NCI-H748 (cell line): ENCODE measurements around the gene PI4KA.
"Not testable (repeated sequence)": the region's sequence is repeated elsewhere in the genome, so short reads cannot be mapped to it uniquely, and the experiment has no call there.

ENCODE experiments used
- DNase-seq: peaks from one replicate; lab custom pipeline; 2025; ENCODE audit not compliant: unreplicated experiment; lab: John Stamatoyannopoulos, UW

The PI4KA gene

DNA sequence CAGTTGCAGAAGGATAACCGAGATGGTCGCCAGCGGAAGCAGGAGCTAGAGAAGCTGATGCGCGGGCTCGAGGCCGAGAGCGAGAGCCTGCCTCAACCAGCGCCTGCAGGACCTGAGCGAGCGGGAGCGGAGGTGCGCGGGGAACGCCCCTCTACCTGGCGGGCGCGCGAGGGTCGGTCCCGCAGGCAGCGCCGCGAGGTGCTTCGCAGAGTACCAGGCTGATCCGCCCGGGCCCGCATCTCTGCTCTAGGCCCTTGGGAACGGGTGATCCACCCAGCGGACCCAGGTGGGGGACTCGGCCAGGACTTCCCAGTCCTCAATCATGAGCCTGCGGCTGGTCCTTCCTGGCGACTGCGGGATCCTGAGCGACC lies 156.5 kb downstream of the PI4KA start:
- not testable (repeated sequence) for DNase-seq

DNA sequence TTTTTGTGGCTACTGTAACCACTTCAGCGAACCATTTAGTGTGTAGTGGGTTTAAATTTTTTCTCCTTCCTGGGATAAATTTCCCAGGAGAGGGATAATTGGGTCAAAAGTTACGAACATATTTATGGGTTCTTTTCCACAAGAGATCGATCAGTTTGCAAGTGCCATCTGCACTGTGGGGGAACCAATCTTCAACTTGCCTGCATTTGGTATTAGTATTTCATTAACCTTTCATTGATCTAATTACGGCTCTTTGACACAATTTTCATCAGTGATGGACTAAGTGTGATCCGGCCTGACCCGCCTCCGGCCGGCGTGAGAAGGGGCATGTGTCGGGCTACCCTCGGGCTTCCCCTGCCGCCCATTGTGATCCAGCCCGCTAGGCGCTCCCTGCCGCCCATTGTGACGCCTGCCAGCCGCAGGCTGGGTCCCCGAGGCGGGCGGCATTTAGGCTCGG lies 156.9 kb downstream of the PI4KA start:
- DNase-seq = not testable (repeated sequence)

DNA sequence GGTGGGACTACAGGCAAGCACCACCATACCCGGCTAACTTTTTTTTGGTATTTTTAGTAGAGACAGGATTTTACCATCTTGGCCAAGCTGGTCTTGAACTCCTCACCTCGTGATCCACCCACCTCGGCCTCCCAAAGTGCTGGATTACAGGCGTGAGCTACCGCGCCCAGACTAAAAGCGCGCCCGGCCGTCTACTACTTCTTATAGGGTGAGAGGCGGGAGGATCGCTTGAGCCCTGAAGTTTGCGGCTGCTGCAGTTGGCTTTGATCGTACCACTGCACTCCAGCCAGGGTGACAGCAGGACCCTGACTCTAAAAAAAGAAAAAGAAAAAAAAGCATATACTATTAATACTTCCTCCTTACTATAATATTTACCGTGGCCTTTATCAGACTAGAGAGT lies 158.3 kb downstream of the PI4KA start:
- not testable (repeated sequence) for DNase-seq

DNA sequence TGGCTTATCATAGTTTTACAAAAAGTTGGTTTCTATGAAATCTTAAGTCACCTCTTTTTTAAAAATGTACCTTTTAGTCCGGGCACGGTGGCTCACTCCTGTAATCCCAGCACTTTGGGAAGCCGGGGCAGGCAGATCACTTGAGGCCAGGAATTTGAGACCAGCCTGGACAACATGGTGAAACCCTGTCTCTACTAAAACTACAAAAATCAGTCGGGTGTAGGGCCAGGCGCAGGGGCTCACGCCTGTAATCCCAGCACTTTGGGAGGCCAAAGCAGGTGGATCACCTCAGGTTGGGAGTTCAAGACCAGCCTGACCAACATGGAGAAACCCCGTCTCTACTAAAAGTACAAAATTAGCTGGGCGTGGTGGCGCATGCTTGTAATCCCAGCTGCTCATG lies 158.8 kb downstream of the PI4KA start:
- DNase-seq = not testable (repeated sequence)

DNA sequence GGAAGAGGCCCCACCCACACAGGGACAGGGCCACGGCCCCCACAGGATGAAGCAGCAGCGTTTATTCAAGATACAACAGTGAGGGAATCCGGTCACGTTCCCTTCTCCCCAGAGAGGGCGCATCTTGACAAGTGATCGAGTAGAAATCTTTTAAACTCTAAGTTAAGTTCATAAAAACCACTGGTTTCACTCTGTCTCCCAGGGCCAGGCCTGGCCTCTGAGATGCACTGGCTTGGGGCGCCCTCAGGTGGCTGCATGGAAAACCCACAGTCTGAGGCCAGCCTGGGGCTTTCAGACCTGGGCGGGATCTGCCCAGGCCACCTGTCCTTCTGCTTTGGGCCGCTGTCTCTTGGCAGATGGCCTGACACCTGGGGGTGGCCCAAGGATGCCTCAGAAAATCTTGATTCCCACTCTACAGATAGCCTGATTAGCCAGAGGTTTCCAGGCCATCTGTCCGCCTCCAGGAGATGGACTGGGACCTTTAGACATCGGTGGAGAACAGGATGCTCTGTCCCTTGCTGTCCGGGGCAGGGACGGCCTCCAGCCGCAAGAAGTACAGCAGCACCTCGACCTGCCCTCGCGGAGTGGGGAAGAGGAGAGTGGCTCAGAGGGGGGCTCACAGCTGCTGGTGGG lies 161.0 kb downstream of the PI4KA start:
- DNase-seq = peak; percentile 57

DNA sequence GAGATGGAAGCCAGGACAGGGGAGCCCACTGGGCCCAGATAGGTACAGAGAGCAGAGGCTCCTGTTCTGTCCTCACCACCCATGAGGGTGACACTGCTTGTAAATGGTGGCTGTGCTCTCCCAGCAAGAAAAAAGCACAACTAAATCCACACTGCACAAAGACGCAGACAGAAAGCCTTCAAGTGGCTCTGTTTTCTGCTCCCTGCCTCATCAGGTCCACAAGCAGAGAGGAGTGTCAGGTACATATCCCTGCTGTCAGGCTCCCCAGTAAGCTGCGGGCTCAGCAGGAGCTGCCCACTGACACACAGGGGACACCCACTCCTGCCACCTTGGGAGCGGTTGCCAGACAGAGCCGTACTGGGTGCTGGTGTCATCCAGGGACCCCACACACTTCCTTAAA lies 162.6 kb downstream of the PI4KA start:
- DNase-seq = not testable (repeated sequence)

DNA sequence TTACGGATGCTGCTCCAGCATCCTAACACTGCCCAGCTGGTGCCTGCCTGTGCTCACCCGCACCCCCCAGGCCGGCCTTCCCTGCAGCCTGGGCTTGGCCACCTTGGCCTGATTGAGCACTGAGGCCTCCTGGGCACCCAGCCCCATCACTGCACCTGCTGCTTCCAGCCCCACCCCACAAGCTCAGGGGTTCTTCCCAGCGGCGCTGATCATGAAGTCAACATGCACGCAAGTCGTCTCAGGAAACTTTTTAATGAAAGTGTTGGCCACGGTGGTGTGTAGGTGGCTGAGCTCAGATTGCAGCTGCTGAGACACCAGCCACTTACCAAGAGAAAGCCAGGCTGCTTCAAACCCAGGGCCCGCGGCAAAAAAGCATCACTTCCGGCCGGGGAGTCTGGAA lies 163.4 kb downstream of the PI4KA start:
- not testable (repeated sequence) for DNase-seq

DNA sequence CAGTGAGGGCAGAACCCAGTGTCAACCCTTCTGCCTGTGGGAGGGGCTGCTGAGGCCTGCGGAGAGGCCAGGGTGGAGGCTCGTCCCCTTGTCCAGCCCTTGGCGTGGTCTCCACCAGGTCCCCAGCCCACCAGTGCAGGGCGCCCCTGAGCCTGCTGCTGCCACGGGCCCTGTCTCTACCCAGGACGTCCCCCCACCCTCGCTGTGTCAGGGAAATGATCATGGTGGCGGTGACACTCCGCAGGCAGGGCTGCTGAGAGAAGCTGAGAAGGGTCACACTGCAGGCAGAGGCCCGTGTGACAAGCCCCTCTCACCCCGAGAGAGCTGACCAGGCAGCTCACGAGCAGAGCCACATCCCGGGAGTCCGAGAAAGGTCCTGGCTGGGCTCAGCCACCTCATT lies 164.4 kb downstream of the PI4KA start:
- DNase-seq = not testable (repeated sequence)

DNA sequence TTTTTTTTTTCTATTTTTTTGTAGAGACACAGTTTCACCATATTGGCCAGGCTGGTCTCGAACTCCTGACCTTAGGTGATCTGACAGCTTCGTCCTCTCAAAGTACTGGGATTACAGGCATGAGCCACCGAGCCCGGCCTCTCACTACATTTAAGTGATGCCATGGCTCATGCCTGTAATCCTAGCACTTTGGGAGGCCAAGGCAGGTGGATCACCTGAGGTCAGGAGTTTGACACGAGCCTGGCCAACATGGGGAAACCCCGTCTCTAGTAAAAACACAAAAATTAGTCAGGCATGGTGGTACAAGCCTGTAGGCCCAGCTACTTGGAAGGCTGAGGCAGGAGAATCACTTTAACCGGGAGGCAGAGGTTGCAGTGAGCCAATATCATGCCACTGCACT lies 165.7 kb downstream of the PI4KA start:
- DNase-seq = not testable (repeated sequence)

DNA sequence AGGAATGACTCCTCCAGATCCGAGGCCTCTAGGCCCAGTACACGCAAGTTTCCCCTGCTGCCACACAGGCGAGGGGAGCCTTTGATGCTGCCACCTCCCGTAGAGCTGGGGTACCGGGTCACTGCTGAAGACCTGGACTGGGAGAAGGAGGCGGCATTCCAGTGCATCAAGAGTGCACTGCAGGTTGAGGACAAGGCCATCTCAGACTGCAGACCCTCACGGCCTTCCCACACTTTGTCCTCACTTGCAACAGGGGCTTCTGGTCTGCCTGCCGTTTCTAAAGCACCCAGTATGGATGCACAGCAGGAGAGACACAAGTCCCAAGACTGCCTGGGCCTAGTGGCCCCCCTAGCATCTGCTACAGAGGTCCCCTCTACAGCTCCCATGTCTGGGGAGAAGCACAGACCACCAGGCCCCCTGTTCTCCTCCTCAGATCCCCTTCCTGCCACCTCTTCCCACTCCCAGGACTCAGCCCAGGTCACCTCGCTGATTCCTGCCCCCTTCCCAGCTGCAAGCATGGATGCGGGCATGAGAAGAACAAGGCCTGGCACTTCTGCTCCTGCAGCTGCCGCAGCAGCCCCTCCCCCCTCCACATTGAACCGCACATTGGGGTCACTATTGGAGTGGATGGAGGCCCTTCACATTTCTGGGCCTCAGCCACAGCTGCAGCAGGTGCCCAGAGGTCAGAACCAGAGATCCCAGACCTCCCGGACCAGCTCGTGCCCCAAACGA lies 167.9 kb downstream of the PI4KA start:
- not testable (repeated sequence) for DNase-seq

DNA sequence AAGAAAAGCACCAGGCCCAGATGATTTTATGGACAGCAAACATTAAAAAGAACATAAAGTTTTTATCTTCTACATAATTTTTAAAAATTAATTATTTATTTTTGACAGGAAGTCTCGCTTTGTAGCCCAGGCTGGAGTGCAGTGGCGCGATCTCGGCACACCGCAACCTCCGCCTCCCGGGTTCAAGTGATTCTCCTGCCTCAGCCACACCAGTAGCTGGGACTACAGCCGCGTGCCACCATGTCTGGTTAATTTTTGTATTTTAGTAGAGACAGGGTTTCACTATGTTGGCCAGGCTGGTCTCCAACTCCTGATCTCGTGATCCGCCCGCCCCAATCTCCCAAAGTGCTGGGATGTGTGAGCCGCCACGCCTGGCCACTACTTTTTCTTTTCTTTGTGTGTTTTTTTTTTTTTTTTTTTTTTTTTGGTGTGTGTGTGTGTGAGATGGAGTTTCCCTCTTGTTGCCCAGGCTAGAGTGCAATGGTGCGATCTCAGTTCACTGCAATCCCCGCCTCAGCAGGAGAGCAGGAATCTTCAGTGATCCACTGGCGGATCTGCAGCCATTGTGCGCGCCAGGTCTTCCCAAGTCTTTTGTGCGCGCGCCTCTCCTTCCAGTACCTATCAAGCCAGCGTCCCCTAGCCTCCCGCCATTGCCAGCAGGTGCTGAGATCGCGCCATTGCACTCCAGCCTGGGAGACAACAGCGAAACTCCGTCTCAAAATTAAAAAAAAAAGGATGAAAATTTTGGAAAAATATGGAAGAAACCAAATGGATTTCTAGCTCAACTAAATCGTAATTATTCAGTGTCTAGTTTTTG lies 171.0 kb downstream of the PI4KA start:
- not testable (repeated sequence) for DNase-seq

DNA sequence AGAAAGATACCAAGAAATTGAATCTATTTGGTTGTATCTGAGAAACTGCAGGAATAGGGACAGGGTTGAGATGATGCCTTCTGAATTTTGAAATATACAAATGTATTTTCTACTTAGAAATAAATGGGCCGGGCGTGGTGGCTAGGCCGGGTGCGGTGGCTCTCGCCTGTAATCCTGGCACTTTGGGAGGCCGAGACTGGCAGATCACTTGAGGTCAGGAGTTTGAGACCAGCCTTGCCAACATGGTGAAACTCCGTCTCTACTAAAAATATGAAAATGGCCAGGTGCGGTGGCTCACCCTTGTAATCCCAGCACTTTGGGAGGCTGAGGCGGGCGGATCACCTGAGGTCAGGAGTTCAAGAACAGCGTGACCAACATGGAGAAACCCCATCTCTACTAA lies 172.8 kb downstream of the PI4KA start:
- DNase-seq = not testable (repeated sequence)

DNA sequence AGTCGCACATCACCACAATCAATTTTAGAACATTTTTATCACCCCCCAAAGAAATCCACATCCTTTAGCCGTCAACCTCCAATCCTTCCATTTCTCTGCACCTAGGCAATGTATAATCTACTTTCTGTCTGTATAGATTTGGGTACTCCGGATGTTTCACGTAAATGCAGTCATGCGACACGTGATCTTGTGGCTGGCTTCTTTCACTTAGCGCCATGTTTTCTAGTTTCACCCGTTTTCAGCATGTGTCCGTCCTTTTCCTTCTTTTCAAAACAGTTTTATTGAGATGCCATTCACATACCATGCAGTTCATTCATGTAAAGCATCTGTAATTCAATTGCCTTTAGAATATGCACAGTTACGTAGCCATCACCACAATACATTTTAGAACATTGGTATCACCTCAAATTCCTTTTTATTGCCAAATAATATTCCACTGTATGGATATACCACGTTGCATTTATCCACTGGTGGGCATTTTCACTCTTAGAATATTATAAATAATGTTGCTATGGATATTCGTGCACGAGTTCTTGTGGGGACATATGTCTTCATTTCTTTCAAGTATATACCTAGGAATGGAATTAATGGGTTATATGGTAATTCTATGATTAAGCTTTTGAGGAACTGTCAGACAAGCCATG lies 179.7 kb downstream of the PI4KA start:
- DNase-seq = not testable (repeated sequence)

DNA sequence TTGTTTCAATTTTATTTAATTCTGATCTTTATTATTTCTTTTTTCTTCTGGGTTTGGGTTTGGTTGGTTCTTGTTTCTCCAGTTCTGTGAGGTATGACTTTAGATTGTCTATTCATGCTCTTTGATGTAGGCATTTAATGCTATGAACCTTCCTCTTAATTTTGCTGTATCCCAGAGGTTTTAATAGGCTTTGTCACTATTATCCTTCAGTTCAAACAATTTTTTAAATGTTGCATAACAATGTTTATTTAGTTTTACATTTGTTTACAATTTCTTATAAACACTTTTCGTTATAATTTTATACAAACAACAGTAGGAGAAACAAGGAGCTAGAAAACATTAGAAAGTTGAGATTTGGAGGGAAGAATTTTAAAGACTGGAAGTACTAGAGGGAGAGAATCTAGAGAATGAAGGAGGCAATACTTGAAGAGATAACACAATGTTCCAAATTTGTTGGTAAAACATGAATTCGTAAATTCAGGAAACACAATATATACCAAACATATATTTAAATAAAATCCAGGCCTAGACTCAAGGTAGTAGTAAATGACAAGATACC lies 180.8 kb downstream of the PI4KA start:
- DNase-seq = no peak

DNA sequence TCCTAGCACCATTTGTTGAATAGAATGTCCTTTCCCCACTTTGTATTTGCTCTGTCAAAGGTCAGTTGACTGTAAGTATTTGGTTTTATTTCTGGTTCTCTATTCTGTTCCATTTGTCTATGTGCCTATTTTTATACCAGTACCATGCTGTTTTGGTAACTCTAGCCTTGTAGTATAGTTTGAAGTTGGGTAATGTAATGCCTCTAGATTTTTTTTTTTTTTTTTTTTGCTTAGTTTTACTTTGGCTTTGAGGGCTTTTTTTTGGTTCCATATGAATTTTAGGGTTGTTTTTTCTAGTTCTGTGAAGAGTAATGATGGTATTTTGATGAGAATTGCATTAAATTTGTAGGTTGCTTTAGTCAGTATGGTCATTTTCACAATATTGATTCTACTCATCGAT lies 183.0 kb downstream of the PI4KA start:
- not testable (repeated sequence) for DNase-seq

DNA sequence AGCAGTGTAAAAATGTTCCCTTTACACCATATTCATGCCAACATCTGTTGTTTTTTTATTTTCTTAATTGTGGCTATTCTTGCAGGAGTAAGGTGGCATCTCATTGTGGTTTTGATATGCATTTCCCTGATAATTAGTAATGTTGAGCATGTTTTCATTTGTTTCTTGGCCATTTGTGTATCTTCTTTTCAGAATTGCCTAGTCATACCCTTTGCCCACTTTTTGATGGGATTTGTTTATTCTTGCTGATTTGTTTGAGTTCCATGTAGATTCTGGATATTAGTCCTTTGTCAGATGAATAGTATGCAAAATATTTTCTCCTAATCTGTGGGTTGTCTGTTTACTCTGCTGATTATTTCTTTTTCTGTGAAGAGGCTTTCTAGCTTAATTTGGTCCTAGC lies 183.6 kb downstream of the PI4KA start:
- no peak for DNase-seq

DNA sequence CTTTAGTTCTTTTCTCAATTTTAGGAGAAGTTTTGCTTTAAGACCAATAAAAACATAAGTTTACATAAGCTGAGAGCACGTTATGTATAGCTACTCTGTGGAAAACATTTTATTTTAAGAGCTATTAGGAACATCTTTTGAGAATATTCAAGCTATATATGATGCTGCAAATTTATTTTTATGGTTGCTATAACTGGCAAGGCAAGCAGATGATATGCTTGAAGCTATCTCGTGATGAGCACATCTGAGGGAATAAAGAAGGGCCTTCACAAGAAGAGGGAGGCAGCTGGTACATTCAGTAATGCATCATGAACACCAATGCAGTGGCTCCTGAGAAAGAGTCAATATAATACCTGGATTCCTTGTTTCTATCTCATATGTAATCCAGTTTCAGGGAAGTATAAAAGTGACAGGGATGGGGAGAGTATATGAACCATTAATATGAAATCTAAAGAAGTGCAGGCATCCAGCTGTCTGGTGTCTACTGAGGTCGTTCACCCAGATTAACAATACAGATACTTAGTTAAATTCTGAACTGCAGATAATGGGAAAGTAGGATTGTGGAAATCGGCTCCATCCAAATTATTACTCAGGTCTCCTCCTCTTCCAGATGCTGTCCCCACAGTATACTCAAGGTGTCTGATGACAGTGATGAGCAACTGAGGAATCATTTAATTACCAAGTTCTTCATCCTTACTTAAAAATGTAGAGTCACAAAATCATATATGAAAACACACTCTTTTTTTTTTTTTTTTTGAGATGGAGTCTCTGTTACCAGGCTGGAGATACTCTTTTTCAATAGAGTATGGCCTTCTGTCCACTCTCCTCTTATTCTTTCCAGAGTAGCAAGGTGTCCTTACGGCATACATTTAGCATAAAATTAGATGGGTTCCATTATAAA lies 185.1 kb downstream of the PI4KA start:
- no peak for DNase-seq

DNA sequence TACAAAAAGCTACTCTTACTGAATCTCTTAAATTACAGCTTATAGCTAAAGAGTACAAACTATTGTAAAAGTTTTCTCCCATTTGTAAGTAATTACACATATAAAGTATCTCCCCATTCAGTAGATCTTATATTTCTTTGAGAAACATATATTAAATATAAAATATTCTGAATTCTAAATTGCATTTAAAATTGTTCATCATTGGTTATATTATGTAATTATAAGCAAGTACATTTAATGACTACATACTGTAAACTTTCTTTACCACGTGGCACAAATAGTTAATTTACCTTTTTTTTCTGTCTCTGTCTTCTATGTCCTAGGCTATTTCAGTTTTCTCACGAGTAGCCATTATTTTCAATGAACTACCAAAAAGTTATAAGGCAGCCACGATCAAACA lies 185.9 kb downstream of the PI4KA start:
- no peak for DNase-seq

DNA sequence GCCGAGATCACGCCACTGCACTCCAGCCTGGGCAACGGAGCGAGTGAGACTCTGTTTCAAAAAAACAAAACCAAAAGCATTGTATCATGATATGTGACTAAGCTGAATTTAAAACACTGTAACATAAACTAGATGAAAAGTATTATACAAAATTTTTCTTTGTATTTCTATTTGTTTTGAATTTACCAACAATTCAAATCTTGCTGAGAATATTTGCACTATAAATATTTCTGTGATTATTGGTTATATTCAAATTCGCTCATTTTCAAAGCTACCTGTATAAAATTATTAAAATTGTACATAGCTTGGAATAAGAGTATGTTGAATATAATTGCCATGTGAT lies 186.6 kb downstream of the PI4KA start:
- no peak for DNase-seq

DNA sequence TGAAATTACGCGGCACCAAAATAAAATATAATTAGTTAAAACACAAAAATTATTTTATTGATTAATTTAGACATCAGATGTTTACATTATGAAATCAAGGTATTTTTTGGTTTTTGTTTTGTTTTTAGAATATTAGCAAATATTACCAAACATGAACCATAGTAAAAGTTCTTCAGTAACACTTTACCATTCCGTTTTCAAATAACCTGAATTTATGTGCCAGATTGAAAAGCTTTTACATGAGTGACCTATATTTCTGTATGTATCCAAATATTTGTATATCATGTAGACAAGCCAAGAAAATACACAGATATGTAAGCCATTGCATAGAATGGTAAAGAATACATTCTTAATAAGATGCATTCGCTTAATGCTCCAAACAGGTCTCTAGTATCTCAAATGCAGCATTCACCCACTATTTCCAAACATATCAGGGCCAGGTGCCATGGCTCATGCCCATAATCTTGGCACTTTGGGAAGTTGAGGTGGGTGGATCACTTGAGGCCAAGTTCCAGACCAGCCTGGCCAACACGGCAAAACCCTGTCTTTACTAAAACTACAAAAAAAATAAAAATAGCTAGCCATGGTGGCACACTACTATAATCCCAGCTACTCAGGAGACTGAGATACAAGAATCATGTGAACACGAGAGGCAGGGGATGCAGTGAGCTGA lies 187.1 kb downstream of the PI4KA start:
- DNase-seq = no peak
